Measurements from ENCODE around the gene WNT3A. TPM values are rescaled to one million over a fixed set of nuclear protein-coding genes. Genes with fewer than 3 reads are reported as not detected.

The WNT3A gene, protein sequence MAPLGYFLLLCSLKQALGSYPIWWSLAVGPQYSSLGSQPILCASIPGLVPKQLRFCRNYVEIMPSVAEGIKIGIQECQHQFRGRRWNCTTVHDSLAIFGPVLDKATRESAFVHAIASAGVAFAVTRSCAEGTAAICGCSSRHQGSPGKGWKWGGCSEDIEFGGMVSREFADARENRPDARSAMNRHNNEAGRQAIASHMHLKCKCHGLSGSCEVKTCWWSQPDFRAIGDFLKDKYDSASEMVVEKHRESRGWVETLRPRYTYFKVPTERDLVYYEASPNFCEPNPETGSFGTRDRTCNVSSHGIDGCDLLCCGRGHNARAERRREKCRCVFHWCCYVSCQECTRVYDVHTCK
- under 0.01 and 0.07 TPM in 2 replicates for total RNA-seq

DNA sequence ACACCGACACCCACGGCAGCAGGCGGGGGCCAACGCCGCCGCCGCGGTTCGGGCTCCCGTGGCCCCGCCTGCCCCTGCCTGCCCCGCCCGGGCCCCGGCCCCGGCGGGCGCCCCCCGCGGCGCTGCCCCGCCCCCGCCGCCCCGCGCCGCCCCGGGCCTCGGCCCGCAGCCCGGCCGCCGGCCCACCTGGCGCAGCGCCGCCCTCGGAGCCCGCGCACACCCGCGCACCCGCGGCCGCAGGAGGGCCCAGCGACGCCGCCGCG is at the start of gene WNT3A:
WNT3A (plus strand) TSS at position 213 of the 263 bp plus-strand sequence. CDS start 131 bp downstream, outside the sequence.

DNA sequence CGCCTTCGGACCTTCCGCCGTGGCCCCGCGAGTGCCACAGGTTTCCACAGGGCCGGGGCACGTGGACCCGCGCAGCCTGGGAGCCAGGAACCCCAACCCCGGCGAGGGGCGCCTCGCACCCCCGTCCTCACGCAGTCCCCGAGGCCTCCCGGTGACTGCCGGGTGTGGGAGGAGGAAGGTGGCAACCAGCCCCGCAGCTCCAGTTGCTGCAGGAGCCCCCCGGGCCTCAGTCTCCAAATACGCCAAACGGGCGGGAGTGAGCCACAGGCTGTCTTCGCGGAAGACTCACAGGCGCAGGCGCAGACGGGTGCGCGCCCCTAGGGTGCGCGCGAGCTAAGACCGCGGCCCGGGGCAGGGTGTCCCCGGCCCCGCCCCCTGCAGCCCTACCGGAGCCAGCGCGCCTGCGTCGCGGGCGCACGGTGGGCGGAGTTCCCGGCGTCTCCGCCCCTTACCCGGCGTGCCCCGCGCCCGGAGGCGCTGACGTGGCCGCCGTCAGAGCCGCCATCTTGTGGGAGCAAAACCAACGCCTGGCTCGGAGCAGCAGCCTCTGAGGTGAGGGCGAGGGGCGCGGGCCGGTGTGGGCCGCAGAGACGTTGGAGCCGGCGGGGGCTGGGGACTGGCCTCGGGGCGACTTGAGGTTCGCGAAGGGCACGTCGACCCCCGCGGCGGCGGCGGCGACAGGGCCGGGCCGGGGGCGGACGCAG is 75.6 kb downstream of the WNT3A start, which contains the start of gene ARF1:
ARF1 (plus strand) TSS at position 495 of the 704 bp plus-strand sequence. CDS start 14,407 bp downstream, outside the sequence.

DNA sequence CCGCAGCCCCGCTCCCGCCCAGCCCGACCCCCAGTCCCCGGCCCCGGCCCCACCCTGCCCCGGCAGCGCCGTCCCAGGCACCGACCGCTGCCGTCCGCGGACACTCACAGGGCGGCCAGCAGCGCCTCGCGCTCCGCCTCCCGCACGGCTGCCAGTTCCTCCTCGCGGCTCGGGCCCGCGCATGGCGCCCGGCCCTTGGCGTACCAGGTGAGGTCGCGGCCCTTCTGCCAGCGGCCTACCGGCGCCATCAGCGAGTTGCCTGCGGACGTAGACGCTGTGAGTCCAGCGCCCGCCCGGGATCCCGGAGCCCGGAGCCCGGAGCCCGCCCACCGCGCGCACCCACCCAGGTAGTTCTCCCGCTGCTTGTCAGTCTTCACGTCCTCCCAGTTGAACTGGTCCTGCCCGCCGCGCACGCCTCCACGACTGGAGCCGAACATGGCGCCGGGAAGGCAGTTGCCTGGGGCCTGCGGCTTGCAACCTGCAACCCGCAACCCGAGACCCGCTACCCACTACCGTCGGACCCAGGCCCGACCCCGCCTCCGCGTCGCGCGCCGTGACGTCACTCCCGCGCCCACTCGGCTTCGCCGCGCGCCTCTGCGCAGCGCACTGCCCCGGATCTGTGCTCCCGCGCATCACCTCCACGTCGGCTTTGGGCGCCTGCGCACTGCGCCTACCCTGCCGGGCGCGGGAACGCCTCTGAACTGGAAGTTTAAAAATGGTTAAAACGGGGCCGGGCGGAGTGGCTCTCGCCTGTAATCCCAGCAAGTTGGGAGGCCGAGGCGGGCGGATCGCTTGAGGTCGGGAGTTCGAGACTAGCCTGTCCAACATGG is 96.2 kb downstream of the WNT3A start, which contains the start of gene C1orf35:
C1orf35 (minus strand) TSS at position 535 of the 830 bp plus-strand sequence; CDS start at position 437, 98 bp downstream.

DNA sequence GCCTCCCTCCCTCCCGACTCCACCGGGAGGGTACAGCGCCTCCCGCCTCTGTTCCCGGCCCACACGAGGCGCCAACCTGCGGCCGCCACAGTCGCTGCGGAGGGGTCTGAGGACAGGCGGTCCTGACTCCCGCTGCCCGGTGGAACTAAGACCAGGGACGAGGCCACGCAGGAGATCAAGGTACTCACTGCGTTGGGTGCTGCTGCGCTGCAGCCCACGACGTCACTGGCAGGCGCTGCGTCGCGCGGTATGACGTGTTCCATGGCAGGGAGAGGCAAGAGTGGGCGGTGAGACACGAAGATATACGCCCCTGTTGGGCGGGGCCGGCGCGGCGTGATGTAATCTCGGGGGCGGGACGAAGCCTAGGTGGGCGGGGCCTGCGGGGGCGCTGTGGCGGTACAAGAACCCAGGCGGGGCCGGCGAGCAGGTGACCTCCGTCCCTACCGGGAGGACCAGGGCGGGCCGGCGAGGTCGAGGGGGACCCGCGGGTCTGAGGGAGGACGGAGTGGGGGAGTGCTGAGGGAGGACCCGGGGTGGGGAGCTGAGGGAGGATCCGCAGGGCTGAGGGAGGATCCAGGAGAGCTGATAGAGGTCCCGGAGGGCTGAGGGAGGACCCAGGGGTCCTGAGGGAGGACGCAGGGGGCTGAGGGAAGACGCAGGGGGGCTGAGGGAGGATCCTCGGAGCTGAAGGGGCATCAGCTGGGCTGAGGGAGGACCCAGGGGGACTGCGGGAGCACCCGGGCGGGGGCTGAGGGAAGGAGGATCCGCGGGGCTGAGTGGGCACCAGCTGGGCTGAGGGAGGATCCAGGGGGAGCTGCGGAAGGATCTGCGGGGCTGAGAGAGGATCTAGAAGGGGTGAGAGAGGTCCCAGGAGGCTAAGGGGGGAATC is 102.5 kb downstream of the WNT3A start, which contains the start of gene MRPL55:
MRPL55 (minus strand) TSS at position 227 of the 889 bp plus-strand sequence. CDS start 1,039 bp downstream, outside the sequence.

Other genes with a start within 250 kb of the WNT3A start
- not detected in 2 replicates for gene PRSS38, start 191.3 kb upstream of the WNT3A start, total RNA-seq
- gene WNT9A, start 59.1 kb upstream of the WNT3A start, total RNA-seq, result 1.0 and 3.1 TPM in 2 replicates
- 275 and 315 TPM in 2 replicates for gene ARF1, start 75.7 kb downstream of the WNT3A start, total RNA-seq
- 8.7 and 12.3 TPM in 2 replicates for gene C1orf35, start 96.3 kb downstream of the WNT3A start, total RNA-seq
- 57.6 and 66.3 TPM in 2 replicates for gene MRPL55, start 102.3 kb downstream of the WNT3A start, total RNA-seq
- 265 and 456 TPM in 2 replicates for gene GUK1, start 133.3 kb downstream of the WNT3A start, total RNA-seq
- 1.0 and 1.4 TPM in 2 replicates for gene GJC2, start 142.9 kb downstream of the WNT3A start, total RNA-seq
- gene IBA57, start 158.8 kb downstream of the WNT3A start, total RNA-seq, result 2.7 and 4.3 TPM in 2 replicates
- gene OBSCN, start 201.0 kb downstream of the WNT3A start, total RNA-seq, result 8.9 and 50.3 TPM in 2 replicates

All from nasal cavity respiratory epithelium epithelial cell of viscerocranial mucosa (primary cell).